ENCODE data around the gene SLC27A5. TPM values are rescaled to one million over a fixed set of nuclear protein-coding genes. Genes with fewer than 3 reads are reported as not detected.
"Not testable (repeated sequence)": the region's sequence is repeated elsewhere in the genome, so short reads cannot be mapped to it uniquely, and the experiment has no call there.

The SLC27A5 gene
- total and polyA plus RNA-seq, 11 donors, result 1.8 to 9.1 (median 3.7) TPM

- Histone ChIP-seq H3K4me3 (no peak overlapping the region), H3K9me3 (no peaks in the 10 kb centered on the region), H3K27ac (no peak overlapping the region), H3K4me1 (peaks cover 0 to 14% (median 7%) of the 10 kb centered on the region in 12 donors), H3K36me3 (peaks cover 0 to 8% (median 0%) of the 10 kb centered on the region in 9 donors), H3K27me3 (no peaks in the 10 kb centered on the region)
- TF ChIP-seq POLR2A (IDR thresholded peaks at IDR 0.05) (no peak), CTCF (IDR thresholded peaks at IDR 0.05) (no peak)
- DNase-seq, result no peak
- intact Hi-C loops (cut with DNase I), result loop anchor here in 1 of 10 donors (5.0 kb wide), 1 partner anchor 292 kb away; no protein-coding TSS in a partner anchor
- WGBS, 4 donors, result 82 to 93% (median 87%) methylated on average over 11 of the region's 11 CpGs
- no peak for ATAC-seq
Observed at GRCh38 chr19:58509731-58510083, 2.1 kb downstream of the SLC27A5 start.

- H3K4me1 ChIP-seq; H3K9me3 ChIP-seq; H3K27ac ChIP-seq; intact Hi-C loops (cut with DNase I); H3K36me3 ChIP-seq; DNase-seq; H3K4me3 ChIP-seq; ATAC-seq; H3K27me3 ChIP-seq: not testable (repeated sequence)
- 71 to 79% (median 76%) methylated on average over 7 to 8 of the region's 8 CpGs for WGBS, 4 donors
Observed at GRCh38 chr19:58507602-58508223, 4.1 kb downstream of the SLC27A5 start.

- Histone ChIP-seq H3K4me3 (peak overlapping the region in 10 of 12 donors; percentile 49 to 79 (median 66)), H3K27ac (peak overlapping the region in 2 of 12 donors; percentile 85), H3K36me3 (no peaks in the 10 kb centered on the region), H3K27me3 (no peaks in the 10 kb centered on the region), H3K9me3 (no peaks in the 10 kb centered on the region), H3K4me1 (peaks cover 0 to 27% (median 22%) of the 10 kb centered on the region in 12 donors)
- 67 to 96% (median 93%) methylated on average over 2 to 14 of the region's 14 CpGs for WGBS, 4 donors
- intact Hi-C loops (cut with DNase I), result no loop called here
- no peak for DNase-seq
- no peak for ATAC-seq
- TF ChIP-seq CTCF (IDR thresholded peaks at IDR 0.05) (no peak), POLR2A (IDR thresholded peaks at IDR 0.05) (no peak)
Observed at GRCh38 chr19:58500242-58500641, 11.6 kb downstream of the SLC27A5 start.

GRCh38 chr19:58499021-58499927 lies 12.5 kb downstream of the SLC27A5 start:
- H3K27me3 ChIP-seq, result no peaks in the 10 kb centered on the region
- no peaks in the 10 kb centered on the region for H3K36me3 ChIP-seq
- peak overlapping the region; percentile 13 to 79 (median 62) for H3K4me3 ChIP-seq
- intact Hi-C loops (cut with DNase I), result loop anchor here in 2 of 10 donors (1.0 kb wide), 1 partner anchor 23 kb away; the partner anchor contains the start of gene ZNF446 (in 2 of the 2)
- TF ChIP-seq POLR2A (IDR thresholded peaks at IDR 0.05) (peak in 1 of 2 donors; percentile 65), CTCF (IDR thresholded peaks at IDR 0.05) (peak in 6 of 12 donors; percentile 8 to 42 (median 26))
- peaks cover 0 to 27% (median 22%) of the 10 kb centered on the region in 12 donors for H3K4me1 ChIP-seq
- ATAC-seq (peak; percentile 97 to 99 (median 98)), DNase-seq (peak; percentile 99 to 100 (median 100))
- no peaks in the 10 kb centered on the region for H3K9me3 ChIP-seq
- WGBS, 4 donors, result 1 to 12% (median 2%) methylated on average over 5 to 60 of the region's 60 CpGs
- peak overlapping the region; percentile 30 to 88 (median 82) for H3K27ac ChIP-seq

All from heart left ventricle (tissue), 16 donors.